Liver (tissue), 9 donors: Measurements from ENCODE around the gene MMP2. TPM values are rescaled to one million over a fixed set of nuclear protein-coding genes. Genes with fewer than 3 reads are reported as not detected.

Source experiments
- DNase-seq: peaks from one replicate; pipeline ENCODE4 v3.0.0-alpha.2; 2017; ENCODE audit warnings: low spot score
- H3K27ac ChIP-seq, 2 donors: one replicate each; pipeline ENCODE4 v1.7.0; 2013; ENCODE audit warnings: inconsistent platforms in 2 of 2, low read length in 2 of 2, control low read depth in 1 of 2, low read depth in 1 of 2, mild to moderate bottlenecking in 1 of 2
- H3K27me3 ChIP-seq, 4 donors: one replicate each; pipeline versions ENCODE4 v1.6.1 to v1.7.0; 2013; ENCODE audit warnings: low read length in 3 of 4, inconsistent platforms in 1 of 4, mild to moderate bottlenecking in 1 of 4, moderate library complexity in 1 of 4; ENCODE audit not compliant: control insufficient read depth in 4 of 4, insufficient read depth in 4 of 4
- H3K36me3 ChIP-seq, 4 donors: one replicate each; pipeline versions ENCODE4 v1.6.1 to v1.7.0; 2013; ENCODE audit warnings: low read length in 3 of 4, mild to moderate bottlenecking in 3 of 4, low read depth in 1 of 4, moderate library complexity in 1 of 4; ENCODE audit not compliant: control insufficient read depth in 4 of 4, insufficient read depth in 3 of 4
- H3K4me1 ChIP-seq, 4 donors: one replicate each; pipeline versions ENCODE4 v1.6.1 to v1.7.0; 2013; ENCODE audit warnings: low read length in 3 of 4, mild to moderate bottlenecking in 3 of 4, moderate library complexity in 1 of 4; ENCODE audit not compliant: control insufficient read depth in 4 of 4, insufficient read depth in 4 of 4
- H3K4me3 ChIP-seq, 3 donors: one replicate each; pipeline versions ENCODE4 v1.6.1 to v1.7.0; 2013; ENCODE audit warnings: low read length in 3 of 3, control low read depth in 1 of 3, low read depth in 1 of 3, mild to moderate bottlenecking in 1 of 3
- H3K9ac ChIP-seq, 2 donors: one replicate each; pipeline ENCODE4 v1.7.0; 2013; ENCODE audit warnings: low read length in 2 of 2, mild to moderate bottlenecking in 2 of 2, moderate library complexity in 2 of 2, control low read depth in 1 of 2, low read depth in 1 of 2
- H3K9me3 ChIP-seq, 4 donors: one replicate each; pipeline versions ENCODE4 v1.6.1 to v1.7.0; 2013; ENCODE audit warnings: low read length in 3 of 4; ENCODE audit not compliant: control insufficient read depth in 4 of 4
- FOXA1 ChIP-seq: IDR thresholded peaks from 2 replicates; pipeline ENCODE4 v1.6.1; 2016; ENCODE audit warnings: antibody characterized with exemption
- FOXA2 ChIP-seq: IDR thresholded peaks from 2 replicates; pipeline ENCODE4 v1.6.1; 2016; ENCODE audit warnings: antibody characterized with exemption
- GABPA ChIP-seq, 2 donors: IDR thresholded peaks in 1 of 2; conservative IDR thresholded peaks in 1 of 2; 2 replicates each; pipeline ENCODE4 v1.6.1; 2016; ENCODE audit warnings: antibody characterized with exemption in 2 of 2, mild to moderate bottlenecking in 1 of 2, moderate library complexity in 1 of 2
- JUND ChIP-seq, 2 donors: IDR thresholded peaks; 2 replicates each; pipeline ENCODE4 v1.6.1; 2016; ENCODE audit warnings: antibody characterized with exemption in 2 of 2
- NR2F2 ChIP-seq: IDR thresholded peaks from 2 replicates; pipeline ENCODE4 v1.6.1; 2016; ENCODE audit warnings: antibody characterized with exemption
- RAD21 ChIP-seq, 2 donors: IDR thresholded peaks; 2 replicates each; pipeline ENCODE4 v1.6.1; 2016; ENCODE audit warnings: antibody characterized with exemption in 2 of 2, mild to moderate bottlenecking in 2 of 2
- RXRA ChIP-seq, 2 donors: IDR thresholded peaks; 2 replicates each; pipeline ENCODE4 v1.6.1; 2017 to 2018; ENCODE audit warnings: antibody characterized with exemption in 2 of 2, mild to moderate bottlenecking in 1 of 2
- SP1 ChIP-seq: IDR thresholded peaks from 2 replicates; pipeline ENCODE4 v1.6.1; 2018; ENCODE audit warnings: antibody characterized with exemption, mild to moderate bottlenecking
- TAF1 ChIP-seq: conservative IDR thresholded peaks from 2 replicates; pipeline ENCODE4 v1.6.1; 2016; ENCODE audit warnings: antibody characterized with exemption, mild to moderate bottlenecking
- YY1 ChIP-seq: IDR thresholded peaks from 2 replicates; pipeline ENCODE4 v1.6.1; 2016; ENCODE audit warnings: antibody characterized with exemption, mild to moderate bottlenecking
- WGBS: extraction: QIAGEN DNeasy Blood & Tissue Kit; methylation state at CpG from one replicate; pipeline ENCODE4 v1.1.7; 2013; 5-methylcytosine and 5-hydroxymethylcytosine counted together
- polyA plus RNA-seq, 2 donors: library from polyadenylated mRNA; stranded (reverse) in 1 of 2; unstranded in 1 of 2; fragments of 200-250 nt in 1 of 2; fragments of >200 nt in 1 of 2; fragmentation: Nextera tagmentation in 1 of 2; extraction: Ambion mirVana in 1 of 2; gene quantifications; one replicate each; pipeline versions ENCODE4 v1.2.1 to v1.2.3, GENCODE V29; 2013 to 2015
- total RNA-seq, 2 donors: library from RNA; depleted of rRNA; stranded (reverse); fragments of >200 nt; gene quantifications; one replicate each; pipeline ENCODE4 v1.2.3, GENCODE V29; 2014
- TF ChIP-seq, protein P1 (sequence below): IDR thresholded peaks from 2 replicates; pipeline ENCODE4 v1.6.1; 2016; ENCODE audit warnings: antibody characterized with exemption, mild to moderate bottlenecking
- TF ChIP-seq, protein P2 (sequence below): IDR thresholded peaks from 2 replicates; pipeline ENCODE4 v1.6.1; 2016; ENCODE audit warnings: antibody characterized with exemption
- TF ChIP-seq, protein P3 (sequence below): IDR thresholded peaks from 2 replicates; pipeline ENCODE4 v1.6.1; 2016; ENCODE audit warnings: antibody characterized with exemption
- TF ChIP-seq, protein P4 (sequence below): fragments of 150-350 bp; IDR thresholded peaks from 2 replicates; pipeline ENCODE4 v1.5.1; 2017; ENCODE audit warnings: improper control_type of control experiment, low read depth, low read length; ENCODE audit not compliant: missing input control
- donor health status: healthy.
- donor health status: healthy.
- donor health status: healthy.
- donor health status: healthy.
- donor health status: healthy.

MMP2 gene
- total and polyA plus RNA-seq, 4 donors, result 2.8 to 6.3 (median 5.3) TPM

DNA sequence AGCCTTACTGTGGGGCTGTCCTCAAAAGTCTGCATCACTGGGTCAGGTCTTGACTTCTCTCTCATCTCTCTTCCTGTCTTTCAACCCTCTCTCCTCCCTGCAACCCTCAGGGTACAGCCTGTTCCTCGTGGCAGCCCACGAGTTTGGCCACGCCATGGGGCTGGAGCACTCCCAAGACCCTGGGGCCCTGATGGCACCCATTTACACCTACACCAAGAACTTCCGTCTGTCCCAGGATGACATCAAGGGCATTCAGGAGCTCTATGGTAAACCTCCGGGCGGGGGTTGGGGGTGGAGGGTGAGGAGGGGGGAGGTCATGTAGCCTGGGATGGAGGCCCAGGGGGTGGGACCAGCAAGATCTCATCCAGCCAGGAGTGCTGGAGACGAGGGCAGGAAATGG lies 12.7 kb downstream of the MMP2 start:
- Histone ChIP-seq H3K4me3 (no peak overlapping the region), H3K27ac (no peak overlapping the region), H3K4me1 (no peaks in the 10 kb centered on the region), H3K36me3 (peaks cover 0 to 1% (median 0%) of the 10 kb centered on the region in 4 donors), H3K9me3 (no peaks in the 10 kb centered on the region), H3K27me3 (no peaks in the 10 kb centered on the region), H3K9ac (no peak overlapping the region)
- 78% methylated on average over 7 of the region's 7 CpGs for WGBS
- peak; percentile 35 for TF ChIP-seq NR2F2
- TF ChIP-seq SP1, result no peak
- DNase-seq, result no peak

DNA sequence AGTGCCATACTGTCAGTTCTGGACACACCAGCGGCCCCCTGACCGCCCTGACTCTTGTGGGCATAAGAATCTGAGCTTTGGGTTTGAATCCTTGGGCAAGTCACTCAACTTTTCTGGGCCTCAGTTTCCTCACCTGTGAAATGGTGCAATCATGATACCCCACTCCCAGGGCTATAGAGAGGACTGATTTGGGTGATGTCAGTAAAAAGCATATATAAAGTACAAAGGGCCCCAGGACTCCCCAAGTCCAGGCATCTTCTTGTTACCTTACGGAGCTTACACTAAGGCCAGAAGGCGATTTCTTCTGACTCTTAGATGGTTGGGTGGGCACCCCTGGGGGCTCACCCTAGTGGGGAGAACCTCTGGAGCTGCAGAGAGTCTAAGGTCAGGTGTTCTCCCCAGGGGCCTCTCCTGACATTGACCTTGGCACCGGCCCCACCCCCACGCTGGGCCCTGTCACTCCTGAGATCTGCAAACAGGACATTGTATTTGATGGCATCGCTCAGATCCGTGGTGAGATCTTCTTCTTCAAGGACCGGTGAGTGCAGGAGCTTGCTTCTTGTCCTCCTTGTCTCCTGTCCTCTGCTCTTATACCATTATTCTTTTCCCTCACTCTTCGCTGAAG lies 13.9 kb downstream of the MMP2 start:
- Histone ChIP-seq H3K27me3 (no peaks in the 10 kb centered on the region), H3K36me3 (no peaks in the 10 kb centered on the region), H3K9ac (no peak overlapping the region), H3K9me3 (no peaks in the 10 kb centered on the region), H3K27ac (no peak overlapping the region), H3K4me3 (no peak overlapping the region), H3K4me1 (no peaks in the 10 kb centered on the region)
- peak; percentile 12 for DNase-seq
- 86% methylated on average over 10 of the region's 10 CpGs for WGBS
- TF ChIP-seq, protein P1, sequence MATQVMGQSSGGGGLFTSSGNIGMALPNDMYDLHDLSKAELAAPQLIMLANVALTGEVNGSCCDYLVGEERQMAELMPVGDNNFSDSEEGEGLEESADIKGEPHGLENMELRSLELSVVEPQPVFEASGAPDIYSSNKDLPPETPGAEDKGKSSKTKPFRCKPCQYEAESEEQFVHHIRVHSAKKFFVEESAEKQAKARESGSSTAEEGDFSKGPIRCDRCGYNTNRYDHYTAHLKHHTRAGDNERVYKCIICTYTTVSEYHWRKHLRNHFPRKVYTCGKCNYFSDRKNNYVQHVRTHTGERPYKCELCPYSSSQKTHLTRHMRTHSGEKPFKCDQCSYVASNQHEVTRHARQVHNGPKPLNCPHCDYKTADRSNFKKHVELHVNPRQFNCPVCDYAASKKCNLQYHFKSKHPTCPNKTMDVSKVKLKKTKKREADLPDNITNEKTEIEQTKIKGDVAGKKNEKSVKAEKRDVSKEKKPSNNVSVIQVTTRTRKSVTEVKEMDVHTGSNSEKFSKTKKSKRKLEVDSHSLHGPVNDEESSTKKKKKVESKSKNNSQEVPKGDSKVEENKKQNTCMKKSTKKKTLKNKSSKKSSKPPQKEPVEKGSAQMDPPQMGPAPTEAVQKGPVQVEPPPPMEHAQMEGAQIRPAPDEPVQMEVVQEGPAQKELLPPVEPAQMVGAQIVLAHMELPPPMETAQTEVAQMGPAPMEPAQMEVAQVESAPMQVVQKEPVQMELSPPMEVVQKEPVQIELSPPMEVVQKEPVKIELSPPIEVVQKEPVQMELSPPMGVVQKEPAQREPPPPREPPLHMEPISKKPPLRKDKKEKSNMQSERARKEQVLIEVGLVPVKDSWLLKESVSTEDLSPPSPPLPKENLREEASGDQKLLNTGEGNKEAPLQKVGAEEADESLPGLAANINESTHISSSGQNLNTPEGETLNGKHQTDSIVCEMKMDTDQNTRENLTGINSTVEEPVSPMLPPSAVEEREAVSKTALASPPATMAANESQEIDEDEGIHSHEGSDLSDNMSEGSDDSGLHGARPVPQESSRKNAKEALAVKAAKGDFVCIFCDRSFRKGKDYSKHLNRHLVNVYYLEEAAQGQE, result no peak
- TF ChIP-seq JUND (IDR thresholded peaks at IDR 0.05) (no peak), YY1 (no peak)

DNA sequence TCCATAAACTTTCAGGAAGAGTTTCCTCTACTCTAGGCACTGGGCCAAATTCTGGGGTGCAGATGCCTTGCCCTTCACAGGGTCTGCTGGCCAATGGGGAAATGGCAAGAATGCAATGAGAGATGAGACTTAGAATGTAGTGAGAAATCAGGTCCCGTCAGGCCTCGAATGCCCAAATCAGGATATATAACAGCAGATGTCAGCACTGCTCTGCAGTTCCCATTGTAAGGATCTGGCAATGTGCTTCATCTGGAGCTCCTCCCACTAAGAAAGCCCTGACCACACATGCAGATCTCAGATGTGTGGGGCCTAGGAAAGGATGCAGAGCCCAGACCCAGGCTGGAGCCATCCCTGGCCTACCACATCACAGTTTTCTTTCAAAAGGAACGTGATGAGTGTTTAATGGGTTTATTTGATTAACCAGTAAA lies 16.0 kb downstream of the MMP2 start:
- Histone ChIP-seq H3K9ac (no peak overlapping the region), H3K4me3 (no peak overlapping the region), H3K36me3 (no peaks in the 10 kb centered on the region), H3K27ac (no peak overlapping the region), H3K4me1 (no peaks in the 10 kb centered on the region), H3K9me3 (no peaks in the 10 kb centered on the region), H3K27me3 (no peaks in the 10 kb centered on the region)
- WGBS, result 42% methylated on average over 3 of the region's 3 CpGs
- TF ChIP-seq TAF1, result no peak
- TF ChIP-seq, protein P2, sequence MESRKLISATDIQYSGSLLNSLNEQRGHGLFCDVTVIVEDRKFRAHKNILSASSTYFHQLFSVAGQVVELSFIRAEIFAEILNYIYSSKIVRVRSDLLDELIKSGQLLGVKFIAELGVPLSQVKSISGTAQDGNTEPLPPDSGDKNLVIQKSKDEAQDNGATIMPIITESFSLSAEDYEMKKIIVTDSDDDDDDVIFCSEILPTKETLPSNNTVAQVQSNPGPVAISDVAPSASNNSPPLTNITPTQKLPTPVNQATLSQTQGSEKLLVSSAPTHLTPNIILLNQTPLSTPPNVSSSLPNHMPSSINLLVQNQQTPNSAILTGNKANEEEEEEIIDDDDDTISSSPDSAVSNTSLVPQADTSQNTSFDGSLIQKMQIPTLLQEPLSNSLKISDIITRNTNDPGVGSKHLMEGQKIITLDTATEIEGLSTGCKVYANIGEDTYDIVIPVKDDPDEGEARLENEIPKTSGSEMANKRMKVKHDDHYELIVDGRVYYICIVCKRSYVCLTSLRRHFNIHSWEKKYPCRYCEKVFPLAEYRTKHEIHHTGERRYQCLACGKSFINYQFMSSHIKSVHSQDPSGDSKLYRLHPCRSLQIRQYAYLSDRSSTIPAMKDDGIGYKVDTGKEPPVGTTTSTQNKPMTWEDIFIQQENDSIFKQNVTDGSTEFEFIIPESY, result no peak
- TF ChIP-seq FOXA1, result no peak
- no peak for TF ChIP-seq RXRA (IDR thresholded peaks at IDR 0.05)
- TF ChIP-seq NR2F2, result no peak
- TF ChIP-seq, protein P3, sequence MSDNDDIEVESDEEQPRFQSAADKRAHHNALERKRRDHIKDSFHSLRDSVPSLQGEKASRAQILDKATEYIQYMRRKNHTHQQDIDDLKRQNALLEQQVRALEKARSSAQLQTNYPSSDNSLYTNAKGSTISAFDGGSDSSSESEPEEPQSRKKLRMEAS, result no peak
- TF ChIP-seq YY1, result no peak
- no peak for TF ChIP-seq SP1
- no peak for TF ChIP-seq GABPA (IDR thresholded peaks at IDR 0.05 in 1 of 2, conservative IDR thresholded peaks at IDR 0.05 in 1 of 2)
- TF ChIP-seq FOXA2, result no peak
- TF ChIP-seq RAD21 (IDR thresholded peaks at IDR 0.05), result peak; percentile 75 to 78
- TF ChIP-seq, protein P4, sequence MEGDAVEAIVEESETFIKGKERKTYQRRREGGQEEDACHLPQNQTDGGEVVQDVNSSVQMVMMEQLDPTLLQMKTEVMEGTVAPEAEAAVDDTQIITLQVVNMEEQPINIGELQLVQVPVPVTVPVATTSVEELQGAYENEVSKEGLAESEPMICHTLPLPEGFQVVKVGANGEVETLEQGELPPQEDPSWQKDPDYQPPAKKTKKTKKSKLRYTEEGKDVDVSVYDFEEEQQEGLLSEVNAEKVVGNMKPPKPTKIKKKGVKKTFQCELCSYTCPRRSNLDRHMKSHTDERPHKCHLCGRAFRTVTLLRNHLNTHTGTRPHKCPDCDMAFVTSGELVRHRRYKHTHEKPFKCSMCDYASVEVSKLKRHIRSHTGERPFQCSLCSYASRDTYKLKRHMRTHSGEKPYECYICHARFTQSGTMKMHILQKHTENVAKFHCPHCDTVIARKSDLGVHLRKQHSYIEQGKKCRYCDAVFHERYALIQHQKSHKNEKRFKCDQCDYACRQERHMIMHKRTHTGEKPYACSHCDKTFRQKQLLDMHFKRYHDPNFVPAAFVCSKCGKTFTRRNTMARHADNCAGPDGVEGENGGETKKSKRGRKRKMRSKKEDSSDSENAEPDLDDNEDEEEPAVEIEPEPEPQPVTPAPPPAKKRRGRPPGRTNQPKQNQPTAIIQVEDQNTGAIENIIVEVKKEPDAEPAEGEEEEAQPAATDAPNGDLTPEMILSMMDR, result peak; percentile 24
- no peak for DNase-seq
